HG02642 (cell line): ENCODE data around the gene SLC6A18.

Experiments
- ATAC-seq: cut with Tn5 transposase; IDR thresholded peaks from one replicate; pipeline ENCODE4 v1.9.1; 2021; ENCODE audit warnings: mild to moderate bottlenecking; ENCODE audit not compliant: unreplicated experiment, poor library complexity

SLC6A18 gene

DNA sequence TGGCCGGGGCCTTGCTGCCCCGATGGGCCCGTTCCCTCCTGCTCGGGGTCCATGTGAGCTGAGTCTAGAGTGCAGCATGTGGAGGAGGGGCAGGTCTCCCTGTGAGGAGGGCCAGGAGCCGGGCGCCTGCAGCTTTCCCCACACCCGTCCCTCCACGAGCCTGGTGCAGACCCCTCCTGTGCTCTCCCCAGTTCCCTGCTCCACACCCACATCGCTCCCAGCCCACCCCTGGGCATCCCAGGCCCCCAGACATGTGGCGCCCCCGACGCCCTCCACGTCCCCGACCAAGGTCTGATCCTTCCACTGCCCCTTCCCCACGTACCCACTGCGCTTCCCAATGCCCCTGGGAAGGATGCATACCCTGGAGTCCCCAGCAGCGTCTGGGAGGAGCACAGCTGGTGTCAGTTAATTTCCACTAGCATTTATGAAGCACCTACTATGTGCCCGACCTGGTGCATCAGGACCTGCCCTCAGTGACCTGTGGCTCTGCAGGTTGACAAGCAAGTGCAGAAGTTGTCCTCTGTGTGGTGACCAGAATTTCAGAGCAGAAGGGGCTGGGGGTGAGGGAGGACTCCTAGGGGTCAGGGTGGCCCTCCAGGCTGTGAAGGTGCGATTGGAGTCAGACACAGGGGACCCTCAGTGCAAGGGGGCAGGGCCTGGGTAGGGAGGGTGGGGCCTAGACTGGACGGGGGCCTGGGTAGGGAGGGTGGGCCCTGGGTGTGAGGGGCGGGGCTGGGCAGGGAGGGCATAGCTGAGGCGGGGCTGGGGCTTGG lies 10.8 kb upstream of the SLC6A18 start:
- ATAC-seq: no peak

DNA sequence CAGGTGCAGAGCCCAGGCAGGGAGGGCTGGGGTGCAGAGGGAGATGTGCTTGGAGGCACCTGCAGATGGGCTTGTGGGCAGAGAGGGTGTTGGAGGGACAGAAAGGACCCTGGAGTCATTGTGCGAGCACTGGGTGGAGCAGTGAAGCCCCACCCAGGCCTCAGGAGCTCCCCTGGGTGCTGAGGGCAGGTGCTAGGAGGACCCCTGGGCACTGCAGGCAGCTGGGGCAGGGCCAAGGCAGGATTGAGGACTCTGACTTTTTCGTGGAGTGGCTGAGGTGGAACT lies 10.3 kb upstream of the SLC6A18 start:
- ATAC-seq: no peak

DNA sequence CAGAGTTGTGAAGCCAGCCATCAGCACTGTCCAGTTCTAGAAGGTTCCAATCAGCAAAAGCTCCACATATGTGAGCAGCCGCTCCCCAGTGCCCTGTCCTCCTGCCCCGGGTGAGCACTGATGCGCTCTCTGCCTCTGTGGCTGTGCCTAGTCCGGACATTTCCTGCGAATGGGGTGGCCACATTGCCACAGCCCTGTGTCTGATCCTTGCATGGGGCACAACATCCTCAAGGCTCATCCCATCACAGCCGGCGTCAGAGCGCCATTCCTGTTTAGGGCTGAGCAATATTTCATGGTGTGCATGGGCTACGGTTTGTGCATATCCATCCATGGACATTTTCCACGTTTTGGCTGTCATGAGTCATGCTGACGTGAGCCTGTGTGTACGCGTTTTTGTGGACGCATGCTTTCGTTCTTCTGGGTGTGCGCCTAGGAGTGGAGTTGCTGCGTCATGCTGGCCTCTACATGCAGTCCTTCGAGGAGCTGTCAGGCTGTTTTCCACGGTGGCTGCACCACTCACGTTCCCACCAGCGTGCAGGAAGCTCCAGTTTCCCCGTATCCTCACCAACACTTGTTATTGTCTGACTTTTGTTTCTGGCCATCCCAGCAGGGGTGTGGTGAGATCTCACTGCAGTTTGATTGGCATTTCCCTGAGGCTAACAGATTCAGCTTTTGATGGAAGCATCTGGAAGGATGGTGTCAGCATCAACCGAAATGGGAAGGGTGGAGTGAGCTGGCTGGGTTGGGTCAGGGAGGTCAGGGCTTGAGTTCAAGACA lies 9.7 kb upstream of the SLC6A18 start:
- no peak for ATAC-seq

DNA sequence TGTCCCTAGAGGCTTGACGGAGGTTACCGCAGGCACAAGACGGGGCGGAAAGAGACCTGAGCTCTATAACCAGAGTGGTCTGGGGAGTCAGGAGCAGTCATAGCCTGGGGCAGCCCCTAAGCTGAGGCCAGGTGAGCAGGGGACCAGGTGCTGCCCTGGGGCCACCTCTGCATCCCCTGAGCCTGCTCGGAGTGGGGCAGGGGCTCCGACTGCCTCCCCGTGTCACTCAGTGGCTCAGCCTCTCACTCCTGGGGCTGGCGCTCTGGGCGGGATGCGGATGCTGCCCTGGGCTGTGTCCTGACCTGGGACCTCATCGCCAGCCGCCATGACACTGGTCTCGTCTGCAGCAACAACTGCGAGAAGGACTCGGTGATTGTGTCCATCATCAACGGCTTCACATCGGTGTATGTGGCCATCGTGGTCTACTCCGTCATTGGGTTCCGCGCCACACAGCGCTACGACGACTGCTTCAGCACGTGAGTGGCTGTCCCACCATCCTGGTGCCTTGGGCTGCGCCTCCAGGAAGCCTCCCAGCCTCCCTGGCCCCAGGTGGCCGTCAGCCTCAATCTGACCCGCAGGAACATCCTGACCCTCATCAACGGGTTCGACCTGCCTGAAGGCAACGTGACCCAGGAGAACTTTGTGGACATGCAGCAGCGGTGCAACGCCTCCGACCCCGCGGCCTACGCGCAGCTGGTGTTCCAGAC lies 8.8 kb upstream of the SLC6A18 start:
- ATAC-seq: no peak

DNA sequence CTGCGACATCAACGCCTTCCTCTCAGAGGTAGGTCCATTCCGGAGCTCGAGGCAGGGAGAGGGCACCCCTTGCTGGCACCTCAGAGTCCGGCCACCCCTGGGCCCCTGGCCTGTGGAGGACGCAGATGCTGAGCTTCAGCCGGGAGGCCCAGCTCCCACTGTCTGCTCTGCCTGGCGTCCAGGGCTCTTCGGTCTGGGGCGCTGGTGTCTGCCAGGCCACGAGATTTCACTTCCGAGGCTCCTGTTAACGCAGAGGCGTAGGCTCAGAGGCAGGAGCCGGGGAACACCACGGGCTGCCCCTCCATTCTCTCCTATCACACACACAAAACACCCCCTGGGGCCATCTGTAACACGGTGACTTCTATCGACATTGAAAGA lies 8.3 kb upstream of the SLC6A18 start:
- no peak for ATAC-seq

DNA sequence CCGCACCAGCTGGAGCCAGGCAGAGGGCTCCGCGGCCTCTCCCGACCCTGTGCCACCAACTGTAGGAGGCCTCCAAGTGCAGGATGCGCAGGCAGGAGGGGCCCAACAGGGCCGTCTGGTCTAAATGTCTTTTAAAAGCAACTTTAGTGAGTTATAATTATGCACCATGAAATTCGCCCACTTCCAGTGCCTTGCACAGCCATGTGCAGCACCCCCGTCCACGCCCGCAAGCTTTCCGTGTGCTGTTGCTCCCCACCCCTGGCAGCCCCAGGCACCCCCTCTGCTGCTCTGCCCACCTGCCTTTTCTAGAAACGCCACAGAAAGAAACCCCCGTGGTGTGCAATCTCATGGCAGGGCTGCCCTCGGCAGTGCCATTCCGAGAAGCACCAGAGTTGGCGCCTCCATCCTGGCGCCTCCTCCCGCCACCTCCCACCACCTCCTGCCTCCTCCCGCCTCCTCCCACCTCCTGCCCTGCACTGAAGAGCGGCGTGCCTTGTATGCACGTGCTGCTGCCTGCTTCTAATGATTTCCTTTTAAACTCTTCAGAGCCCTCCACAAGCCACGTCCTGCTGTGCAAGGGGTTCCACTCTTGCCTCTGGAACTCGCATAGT lies 7.5 kb upstream of the SLC6A18 start:
- ATAC-seq: no peak

DNA sequence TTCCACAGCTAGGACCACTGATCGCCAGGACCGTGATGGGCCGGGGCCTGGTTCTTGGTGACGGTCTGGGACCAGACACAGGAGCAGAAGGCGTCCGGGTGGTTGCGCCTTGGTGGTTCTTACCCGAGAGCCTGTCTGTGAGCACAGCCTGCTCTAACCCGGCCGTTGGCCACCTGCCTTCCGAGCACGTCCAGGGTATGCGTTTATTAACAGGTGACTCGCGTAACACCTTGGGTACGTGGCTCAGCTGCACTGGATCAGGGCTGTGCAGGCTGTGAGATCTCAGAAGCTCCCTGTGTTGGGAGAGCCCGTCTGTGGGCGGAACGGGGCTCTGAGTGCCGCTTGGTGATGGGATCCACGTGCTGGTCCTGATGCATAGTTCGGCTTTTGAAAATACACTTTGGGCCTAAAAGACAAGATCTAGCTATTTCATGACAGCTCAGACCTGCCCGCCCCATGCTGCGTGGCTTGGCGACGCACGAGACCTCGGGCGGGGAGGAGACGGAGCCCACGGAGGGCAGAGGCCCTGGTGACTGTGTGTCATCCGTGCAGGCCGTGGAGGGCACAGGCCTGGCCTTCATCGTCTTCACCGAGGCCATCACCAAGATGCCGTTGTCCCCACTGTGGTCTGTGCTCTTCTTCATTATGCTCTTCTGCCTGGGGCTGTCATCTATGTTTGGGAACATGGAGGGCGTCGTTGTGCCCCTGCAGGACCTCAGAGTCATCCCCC lies 6.7 kb upstream of the SLC6A18 start:
- no peak for ATAC-seq

DNA sequence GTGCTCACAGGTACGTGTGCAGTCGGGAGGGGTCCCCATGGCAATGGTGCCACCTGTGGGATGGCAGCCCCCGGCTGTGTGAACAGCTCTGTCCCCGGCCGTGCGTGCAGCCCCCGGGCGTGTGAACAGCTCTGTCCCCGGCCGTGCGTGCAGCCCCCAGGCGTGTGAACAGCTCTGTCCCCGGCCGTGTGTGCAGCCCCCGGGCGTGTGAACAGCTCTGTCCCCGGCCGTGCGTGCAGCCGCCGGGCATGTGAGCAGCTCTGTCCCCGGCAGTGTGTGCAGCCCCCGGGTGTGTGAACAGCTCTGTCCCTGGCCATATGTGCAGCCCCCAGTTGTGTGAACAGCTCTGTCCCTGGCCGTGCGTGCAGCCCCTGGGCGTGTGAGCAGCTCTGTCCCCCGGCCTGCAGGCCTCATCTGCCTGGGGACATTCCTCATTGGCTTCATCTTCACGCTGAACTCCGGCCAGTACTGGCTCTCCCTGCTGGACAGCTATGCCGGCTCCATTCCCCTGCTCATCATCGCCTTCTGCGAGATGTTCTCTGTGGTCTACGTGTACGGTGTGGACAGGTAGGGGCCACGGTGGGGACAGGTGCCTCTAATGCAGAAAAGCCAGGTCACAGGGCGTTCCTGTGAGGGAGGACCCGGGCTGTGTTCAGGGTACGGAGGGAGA lies 5.9 kb upstream of the SLC6A18 start:
- no peak for ATAC-seq

DNA sequence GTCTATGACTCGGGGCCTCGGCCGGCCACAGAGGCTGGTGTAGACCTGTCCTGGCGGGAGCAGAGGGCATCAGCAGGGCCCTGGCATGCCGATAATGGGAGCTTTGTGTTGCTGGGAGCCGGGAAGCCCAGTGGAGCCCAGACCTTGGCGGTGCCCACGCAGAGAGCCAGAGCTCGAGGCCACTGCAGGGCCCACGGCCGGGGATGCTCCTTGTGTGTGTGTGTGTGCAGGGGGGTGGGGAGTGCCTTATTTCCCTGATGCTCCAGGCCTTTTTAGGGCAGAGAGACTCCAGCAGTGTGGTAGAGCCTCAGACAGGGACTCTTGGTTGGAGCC lies 5.4 kb upstream of the SLC6A18 start:
- ATAC-seq: no peak

DNA sequence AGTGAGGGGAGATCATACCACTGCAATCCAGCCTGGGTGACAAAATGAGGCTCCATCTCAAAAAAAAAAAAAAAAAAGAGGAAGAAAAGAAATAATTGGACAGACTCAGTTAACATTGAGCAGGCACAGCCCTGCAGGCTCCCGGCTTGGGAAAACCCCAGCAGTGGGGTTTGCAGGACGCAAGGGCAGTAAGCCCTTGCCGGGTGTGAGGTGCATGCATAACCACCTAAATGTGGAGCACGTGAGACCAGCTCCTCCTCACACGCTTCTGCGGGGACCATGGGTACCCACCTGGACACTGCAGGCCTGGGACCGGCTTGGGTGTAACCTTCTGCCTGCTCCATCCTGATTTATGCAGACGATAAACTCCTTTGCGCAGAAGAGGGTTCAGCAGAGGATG lies 4.8 kb upstream of the SLC6A18 start:
- no peak for ATAC-seq

DNA sequence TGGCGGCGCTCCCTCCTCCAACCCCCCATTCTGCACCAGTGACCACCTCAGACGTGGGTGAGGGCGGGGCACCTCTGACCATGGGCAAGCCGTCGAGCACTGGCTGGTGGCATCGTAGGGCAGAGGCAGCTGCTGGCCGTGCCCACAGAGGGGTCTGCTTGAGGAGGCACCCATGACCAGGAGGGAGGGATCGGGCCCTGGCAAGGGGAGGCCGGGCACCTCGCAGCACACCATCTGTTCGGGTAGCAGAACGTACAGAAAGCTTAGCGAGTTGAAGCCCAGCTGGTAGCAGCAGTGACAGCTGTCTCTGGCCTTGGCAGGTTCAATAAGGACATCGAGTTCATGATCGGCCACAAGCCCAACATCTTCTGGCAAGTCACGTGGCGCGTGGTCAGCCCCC lies 4.3 kb upstream of the SLC6A18 start:
- no peak for ATAC-seq

DNA sequence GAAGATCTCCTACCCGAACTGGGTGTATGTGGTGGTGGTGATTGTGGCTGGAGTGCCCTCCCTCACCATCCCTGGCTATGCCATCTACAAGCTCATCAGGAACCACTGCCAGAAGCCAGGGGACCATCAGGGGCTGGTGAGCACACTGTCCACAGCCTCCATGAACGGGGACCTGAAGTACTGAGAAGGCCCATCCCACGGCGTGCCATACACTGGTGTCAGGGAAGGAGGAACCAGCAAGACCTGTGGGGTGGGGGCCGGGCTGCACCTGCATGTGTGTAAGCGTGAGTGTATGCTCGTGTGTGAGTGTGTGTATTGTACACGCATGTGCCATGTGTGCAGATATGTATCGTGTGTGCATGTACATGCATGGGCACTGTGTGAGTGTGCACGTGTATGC lies 3.5 kb upstream of the SLC6A18 start:
- ATAC-seq: no peak

DNA sequence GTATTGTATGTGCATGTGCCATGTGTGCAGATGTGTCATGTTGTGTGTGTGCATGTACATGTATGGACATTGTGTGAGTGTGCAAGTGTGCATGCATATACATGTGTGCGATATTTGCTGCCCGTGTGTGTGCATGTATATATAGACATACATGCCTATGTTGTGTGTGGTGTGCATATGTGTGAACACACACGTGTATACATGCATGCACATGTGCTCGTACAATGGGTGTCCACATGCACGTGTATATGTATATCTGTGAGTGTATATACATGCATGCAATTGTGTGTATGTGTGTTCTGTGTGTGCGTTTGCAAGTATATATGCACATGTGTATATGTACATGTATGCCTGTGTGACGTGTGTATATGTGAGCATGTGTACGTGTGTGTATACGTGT lies 3.0 kb upstream of the SLC6A18 start:
- ATAC-seq: no peak

DNA sequence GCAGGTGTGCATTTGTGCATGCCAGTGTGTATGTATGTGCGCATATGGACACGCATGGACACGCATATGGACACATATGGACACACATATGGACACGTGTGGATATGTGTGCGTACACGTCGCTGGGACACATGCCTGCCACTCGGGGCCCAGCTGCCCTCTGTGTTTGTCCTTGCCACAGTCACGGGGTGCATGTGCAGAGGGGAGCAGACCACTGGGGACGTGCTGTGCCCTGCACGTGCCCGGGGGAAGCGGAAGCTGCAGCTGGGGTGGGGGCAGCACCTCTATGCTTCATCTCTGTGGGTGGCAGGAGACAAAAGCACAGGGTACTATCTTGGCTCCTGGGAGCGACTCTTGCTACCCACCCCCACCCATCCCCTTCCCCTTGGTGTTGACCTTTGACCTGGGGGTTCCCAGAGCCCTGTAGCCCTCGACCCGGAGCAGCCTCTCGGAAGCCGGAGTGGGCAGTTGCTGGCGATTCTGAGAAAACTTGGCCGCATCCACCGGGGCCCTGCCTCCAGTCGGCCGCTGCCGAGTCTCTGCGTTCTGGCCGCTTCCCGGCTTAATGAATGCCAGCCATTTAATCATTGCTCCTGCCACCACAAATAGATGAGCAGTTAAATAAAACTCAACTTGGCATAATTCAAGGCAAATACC lies 2.4 kb upstream of the SLC6A18 start:
- no peak for ATAC-seq

DNA sequence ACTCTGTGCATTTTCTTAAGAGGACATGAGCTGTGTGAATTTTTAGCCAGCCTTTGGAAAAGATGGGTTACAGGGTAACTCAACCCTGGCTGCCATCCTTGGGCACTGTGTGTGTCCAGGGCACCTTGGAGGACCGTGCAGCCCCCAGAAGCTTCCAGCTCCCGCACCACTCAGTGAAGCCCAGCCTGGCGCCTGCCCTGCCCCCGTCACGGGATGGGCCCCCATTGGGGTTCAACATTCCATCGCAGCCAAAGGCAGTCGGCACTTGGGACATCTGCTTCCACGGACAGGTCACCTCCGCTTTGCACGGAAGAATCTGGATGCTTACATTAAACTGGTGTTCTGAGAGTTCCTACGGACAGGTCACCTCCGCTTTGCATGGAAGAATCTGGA lies 1.9 kb upstream of the SLC6A18 start:
- ATAC-seq: no peak

DNA sequence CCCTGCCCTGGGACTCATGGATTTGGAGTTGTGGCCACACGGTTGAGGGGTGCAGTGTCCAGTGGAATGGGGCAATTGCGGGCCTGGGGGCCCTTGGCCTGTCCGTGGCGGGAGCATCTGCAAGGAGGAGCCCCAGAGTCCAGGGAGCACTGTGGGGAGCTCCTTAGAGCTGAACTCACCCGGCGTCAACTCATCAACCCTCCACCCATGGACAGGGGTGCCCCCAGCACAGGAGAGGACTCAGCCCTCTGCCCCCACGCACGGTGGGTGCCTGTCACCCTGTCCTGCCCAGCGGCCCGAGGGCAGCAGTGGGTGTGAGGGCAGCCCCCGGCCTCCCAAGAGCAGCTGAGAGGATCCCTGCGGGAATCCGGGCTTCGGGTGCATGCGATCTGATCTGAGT lies 550 bp upstream of the SLC6A18 start:
- no peak for ATAC-seq

DNA sequence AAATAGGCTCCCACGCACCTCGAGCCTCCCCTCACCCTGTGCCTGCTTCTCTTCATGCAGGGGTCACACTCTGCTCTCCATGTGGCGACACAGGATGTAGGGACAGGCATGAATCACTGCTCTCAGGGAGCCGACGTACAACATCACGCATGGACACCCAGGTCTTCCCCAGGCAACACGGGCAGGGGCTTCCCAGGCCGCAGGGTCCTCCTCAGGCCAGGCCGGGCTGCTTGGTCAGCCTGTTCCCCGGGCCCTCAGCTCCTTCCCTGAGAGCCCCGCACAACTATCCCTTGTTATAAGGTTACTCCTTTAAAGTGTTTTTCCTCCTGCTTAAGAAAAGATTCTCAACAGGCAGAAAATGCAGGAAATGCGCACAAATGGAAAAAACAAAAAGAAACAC lies 1.1 kb downstream of the SLC6A18 start:
- ATAC-seq: no peak

DNA sequence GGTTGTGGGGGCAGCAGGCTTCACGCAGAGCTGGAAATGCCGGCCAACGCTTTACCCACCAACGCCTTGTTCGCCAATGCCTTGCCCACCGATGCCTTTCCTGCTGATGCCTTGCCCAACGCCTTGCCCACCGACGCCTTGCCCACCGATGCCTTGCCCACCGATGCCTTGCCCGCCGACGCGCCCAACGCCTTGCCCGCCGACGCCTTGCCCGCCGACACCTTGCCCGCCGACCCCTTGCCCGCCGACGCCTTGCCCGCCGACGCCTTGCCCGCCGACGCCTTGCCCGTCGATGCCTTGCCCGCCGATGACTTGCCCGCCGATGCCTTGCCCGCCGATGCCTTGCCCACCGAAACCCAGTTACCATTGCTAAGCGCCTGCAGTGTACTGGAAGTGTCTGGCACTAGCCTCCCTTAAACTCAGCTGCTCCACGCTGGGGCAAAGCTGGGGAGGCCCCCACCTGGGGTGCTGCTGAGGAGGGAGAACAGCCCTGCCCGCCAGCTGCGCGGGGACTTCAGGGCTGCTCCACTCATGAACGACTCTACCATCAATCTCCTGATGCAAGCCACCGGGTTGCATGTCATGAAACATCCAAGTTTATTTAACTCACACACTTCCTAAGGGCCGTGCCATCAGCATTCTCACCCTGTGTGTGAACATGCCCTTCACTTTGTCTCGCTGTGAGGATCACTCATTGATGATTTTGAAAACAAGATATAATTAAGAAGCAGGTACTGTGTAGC lies 1.8 kb downstream of the SLC6A18 start:
- ATAC-seq: no peak

DNA sequence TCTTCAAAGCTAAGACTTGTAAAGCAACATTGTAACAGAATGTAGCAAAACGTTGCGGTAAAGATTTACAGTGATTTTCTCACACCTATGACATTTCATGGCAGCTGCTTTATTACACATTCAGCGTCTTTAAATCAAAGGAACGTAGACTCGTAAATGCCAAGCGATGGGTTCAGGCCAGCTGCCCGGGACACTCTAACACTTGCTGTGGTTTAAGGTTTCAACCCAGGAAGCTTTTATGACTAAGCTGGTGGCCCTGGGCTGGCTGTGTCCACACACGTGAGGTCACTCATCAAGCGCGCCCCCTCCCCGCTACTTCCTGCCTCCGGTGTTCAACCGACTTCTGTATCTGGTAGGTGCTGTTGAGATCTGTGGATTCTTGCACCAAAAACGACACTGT lies 2.5 kb downstream of the SLC6A18 start:
- ATAC-seq: no peak
